HG03520 (cell line): ENCODE data around the gene RFNG.

Source experiments
- ATAC-seq: cut with Tn5 transposase; IDR thresholded peaks from one replicate; pipeline ENCODE4 v1.9.1; 2021; ENCODE audit warnings: mild to moderate bottlenecking, moderate library complexity; ENCODE audit not compliant: unreplicated experiment

RFNG gene

GRCh38 chr17:82004517-82005455 lies 46.8 kb downstream of the RFNG start:
- ATAC-seq, result no peak

- ATAC-seq, result no peak
These were observed 47.9 kb downstream of the RFNG start for GRCh38 chr17:82003411-82004381.

- ATAC-seq, result no peak
These were observed 50.0 kb downstream of the RFNG start for GRCh38 chr17:82001571-82002056.

- ATAC-seq, result no peak
These were observed 50.6 kb downstream of the RFNG start for GRCh38 chr17:82000803-82001570.

GRCh38 chr17:81999976-82000802 lies 51.4 kb downstream of the RFNG start:
- ATAC-seq, result no peak

GRCh38 chr17:81999587-81999975 lies 52.0 kb downstream of the RFNG start:
- ATAC-seq, result no peak

- ATAC-seq, result no peak
These were observed 52.7 kb downstream of the RFNG start for GRCh38 chr17:81998691-81999438.

- ATAC-seq, result no peak
These were observed 53.4 kb downstream of the RFNG start for GRCh38 chr17:81998212-81998611.
